ENCODE measurements around the gene OR51E2. TPM values are rescaled to one million over a fixed set of nuclear protein-coding genes. Genes with fewer than 3 reads are reported as not detected.
"Not testable (repeated sequence)": the region's sequence is repeated elsewhere in the genome, so short reads cannot be mapped to it uniquely, and the experiment has no call there.

Gene OR51E2, protein sequence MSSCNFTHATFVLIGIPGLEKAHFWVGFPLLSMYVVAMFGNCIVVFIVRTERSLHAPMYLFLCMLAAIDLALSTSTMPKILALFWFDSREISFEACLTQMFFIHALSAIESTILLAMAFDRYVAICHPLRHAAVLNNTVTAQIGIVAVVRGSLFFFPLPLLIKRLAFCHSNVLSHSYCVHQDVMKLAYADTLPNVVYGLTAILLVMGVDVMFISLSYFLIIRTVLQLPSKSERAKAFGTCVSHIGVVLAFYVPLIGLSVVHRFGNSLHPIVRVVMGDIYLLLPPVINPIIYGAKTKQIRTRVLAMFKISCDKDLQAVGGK
- total RNA-seq (2014; rRNA removed; shearing (Covaris generic)), result not detected in 2 replicates

DNA sequence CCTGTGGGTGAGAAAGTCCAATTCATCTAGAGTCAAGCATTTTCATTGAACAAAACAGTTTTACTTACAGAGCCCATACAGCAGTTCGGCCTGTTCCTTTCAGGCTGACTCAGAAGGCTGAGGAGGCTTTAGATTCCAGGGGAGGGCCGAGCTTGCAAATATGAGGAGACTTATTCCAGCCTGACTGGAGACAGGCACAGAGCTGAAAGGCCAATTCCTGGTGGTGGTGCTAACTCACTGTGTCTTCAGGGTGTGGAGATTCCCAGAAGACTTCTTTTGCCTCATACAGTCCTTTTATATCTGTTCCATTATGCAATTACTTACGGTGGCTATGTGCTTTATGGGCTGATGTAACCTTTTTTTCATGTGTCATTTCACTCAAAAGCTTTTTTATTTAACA is at the start of gene OR51E2:
Gene OR51E2 (minus strand): TSS at position 269 of the 400 bp plus-strand sequence. CDS start 15,142 bp downstream, outside the sequence.
- peak; percentile 5 for DNase-seq (ENCODE audit: low read depth)

DNA sequence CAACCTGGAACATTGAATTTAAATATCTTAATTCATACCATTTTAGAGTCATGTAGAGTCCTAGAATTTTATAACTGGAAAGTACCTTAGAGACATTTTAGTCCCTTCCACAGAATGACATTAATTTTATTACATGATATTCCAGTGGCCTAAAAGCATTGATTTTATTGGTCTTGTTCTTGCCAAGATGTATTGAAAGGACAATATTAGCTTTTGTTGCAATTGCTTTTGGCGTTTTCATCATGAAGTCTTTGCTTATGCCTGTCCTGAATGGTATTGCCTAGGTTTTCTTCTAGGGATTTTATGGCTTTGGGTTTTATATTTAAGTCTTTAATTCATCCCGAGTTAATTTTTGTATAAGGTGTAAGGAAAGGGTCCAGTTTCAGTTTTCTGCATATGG is 43.1 kb upstream of the OR51E2 start:
- DNase-seq (ENCODE audit: low read depth), result no peak

- no peak for DNase-seq (ENCODE audit: low read depth)
Observed at GRCh38 chr11:4727171-4727570, 29.5 kb upstream of the OR51E2 start.

DNA sequence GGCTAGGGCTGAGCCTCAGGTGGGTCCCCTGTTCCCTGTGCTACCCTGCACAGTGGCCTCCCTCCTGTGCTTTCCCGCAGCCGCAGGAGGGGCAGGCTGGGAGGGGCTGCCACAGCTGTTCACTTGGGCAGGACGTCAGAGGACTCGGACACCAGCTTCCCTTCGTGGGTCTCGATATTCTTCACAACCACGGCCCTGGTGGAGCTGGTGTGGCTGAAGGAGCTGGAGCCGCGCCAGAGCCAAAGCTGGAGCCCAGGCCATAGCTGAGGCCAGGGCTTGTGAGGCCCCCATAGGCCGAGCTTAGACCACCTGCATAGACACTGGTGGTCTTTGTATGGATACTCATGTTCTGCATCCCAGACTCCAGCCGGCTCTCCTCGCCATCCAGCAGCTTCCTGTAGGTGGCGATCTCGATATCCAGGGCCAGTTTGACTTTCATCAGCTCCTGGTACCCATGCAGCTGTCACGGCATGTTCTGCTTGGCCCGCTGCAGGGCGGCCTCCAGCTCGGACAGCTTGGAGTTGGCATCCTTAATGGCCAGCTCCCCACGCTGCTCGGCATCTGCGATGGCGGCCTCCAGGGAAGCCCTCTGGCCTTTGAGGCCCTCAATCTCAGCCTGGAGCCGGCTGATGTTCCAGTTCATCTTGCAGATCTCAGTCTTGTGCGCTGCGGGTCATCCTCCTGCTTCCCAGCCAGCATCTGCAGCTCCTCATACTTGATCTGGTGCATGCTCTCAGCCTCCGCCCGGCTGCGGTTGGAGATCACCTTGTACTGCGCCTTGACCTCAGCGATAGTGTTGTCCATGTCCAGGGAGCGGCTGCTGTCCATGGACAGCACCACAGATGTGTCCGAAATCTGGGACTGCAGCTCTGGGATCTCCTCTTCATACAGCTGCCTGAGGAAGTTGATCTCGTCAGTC is 25.2 kb upstream of the OR51E2 start:
- DNase-seq (ENCODE audit: low read depth), result not testable (repeated sequence)

DNA sequence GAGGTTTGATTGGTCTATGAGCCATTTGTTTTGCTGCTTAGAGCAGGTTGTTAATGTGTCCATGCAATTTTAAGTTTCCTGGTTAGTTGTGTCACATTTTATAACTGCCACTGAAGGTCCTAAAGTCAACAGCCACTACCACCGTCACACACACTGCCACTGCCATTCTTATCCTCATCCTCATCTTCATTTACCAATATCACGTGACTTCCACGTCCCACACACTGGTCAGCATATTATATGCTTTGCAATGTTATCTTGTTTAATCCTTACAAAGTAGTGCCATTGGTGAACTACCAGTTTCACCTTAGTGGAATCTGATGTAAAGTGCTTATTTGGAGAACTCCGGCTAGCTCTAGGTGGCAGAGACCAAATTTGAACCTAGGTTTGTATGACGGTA is 16.6 kb upstream of the OR51E2 start:
- DNase-seq (ENCODE audit: low read depth), result no peak

- DNase-seq (ENCODE audit: low read depth), result no peak
Observed at GRCh38 chr11:4713241-4713640, 15.6 kb upstream of the OR51E2 start.

- DNase-seq (ENCODE audit: low read depth), result no peak
Observed at GRCh38 chr11:4704790-4705334, 7.2 kb upstream of the OR51E2 start.

DNA sequence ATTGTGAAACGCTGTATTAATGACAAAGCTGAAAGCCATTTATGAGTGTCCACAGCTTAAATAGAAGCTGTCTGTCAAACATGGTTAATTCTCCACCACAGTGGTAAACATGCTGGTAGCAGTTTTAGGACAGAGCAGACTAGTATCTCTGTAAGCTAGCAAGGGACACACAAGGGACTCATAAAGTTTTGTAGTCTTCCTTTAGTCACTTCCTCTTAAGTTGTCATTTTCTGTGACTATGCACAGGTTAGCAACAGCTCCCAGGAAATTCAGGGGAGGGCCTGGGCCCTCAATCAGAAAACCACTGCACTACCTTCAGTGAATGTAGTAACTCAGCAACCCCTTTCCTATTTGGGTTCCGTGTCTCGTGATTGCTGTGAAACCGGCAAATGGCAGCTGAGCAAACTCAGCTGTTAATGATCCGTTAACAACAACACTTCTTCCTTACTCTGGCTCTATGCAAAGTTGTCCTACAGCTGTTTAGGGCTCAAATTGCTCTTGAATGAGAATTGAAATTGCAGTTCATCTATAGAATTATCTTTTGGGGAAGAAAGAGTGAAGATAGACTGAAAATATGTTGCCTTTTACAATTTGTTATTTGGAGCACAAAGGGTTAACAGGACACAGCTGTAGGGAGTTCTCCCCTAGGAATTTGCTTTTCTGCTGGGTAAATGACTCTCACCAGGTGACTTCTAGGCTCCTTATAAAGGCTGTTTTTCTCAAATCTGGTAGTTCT is 6.6 kb upstream of the OR51E2 start, which contains the start of gene MMP26:
Gene MMP26 (plus strand): TSS at position 731 of the 736 bp plus-strand sequence.
- no peak for DNase-seq (ENCODE audit: low read depth)

DNA sequence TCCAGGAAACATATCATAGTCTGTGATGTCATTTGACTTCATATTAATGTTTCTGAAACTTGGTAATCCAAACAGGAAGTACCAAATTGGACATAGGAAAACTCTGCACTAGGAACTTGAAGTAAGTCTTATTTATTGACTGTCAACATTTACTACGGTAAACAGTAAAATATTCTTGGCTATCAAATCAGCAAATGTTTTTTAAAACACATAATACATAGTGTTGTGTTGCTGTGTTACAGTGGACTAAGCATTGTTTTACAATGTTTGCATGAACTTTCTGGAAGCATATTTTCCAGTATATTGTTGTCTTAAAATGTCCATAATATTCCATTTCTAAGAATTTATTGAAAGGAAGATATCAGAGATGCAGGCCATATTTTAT is 2.8 kb upstream of the OR51E2 start:
- DNase-seq (ENCODE audit: low read depth), result no peak

DNA sequence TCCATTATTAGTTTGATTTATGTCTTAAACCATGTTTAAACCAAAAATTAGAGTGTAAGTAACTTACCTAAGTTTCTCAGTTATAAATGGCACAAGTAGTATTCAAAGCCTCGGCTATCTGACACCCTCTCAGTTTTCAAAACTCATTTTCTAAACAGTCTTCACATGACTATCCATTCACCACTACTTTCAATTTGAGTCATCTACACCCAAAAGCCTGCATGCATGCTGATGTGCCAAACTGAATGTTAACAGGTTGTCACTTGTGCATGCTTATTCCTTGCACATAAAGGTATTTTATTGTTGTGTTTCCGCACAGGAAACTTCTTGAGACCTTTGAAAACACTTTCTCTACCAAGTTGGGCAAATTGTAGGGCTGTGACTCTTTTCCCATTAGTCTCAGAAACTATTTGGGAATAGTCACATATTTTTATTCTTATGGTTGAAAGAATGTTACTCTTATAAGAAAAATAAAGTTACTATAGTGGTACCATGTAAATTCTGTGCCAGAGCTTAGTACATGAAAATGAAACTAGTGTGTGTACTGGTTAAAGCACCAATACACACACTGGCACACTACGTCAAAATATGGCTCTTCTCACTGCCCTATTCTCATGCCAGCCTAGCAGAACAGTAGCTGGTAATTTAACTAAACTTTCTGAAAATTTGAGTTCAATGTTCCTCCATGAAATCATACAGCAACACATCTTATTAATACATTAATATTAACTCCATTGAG is 2.2 kb upstream of the OR51E2 start:
- DNase-seq (ENCODE audit: low read depth), result no peak

DNA sequence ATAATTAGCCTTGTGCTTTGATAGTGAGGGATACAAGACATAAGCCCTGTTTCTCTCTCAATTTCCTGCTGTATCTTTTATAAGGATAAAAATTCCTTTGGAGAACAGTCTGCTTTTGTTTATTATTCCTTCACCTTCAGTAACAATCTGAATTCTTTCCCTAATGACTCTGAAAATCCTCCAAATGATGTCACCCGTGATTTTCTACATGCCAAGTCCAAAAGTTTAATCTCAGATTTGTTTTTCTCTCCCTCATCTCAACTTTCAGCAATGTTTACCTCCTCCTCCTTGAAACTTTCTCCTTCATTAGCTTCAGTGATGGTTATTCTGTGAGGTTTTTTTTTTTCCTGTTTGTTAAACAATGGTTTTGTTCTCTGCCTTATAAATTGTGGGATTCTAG is 2.2 kb downstream of the OR51E2 start:
- no peak for DNase-seq (ENCODE audit: low read depth)

- no peak for DNase-seq (ENCODE audit: low read depth)
Observed at GRCh38 chr11:4684631-4685285, 12.9 kb downstream of the OR51E2 start.

DNA sequence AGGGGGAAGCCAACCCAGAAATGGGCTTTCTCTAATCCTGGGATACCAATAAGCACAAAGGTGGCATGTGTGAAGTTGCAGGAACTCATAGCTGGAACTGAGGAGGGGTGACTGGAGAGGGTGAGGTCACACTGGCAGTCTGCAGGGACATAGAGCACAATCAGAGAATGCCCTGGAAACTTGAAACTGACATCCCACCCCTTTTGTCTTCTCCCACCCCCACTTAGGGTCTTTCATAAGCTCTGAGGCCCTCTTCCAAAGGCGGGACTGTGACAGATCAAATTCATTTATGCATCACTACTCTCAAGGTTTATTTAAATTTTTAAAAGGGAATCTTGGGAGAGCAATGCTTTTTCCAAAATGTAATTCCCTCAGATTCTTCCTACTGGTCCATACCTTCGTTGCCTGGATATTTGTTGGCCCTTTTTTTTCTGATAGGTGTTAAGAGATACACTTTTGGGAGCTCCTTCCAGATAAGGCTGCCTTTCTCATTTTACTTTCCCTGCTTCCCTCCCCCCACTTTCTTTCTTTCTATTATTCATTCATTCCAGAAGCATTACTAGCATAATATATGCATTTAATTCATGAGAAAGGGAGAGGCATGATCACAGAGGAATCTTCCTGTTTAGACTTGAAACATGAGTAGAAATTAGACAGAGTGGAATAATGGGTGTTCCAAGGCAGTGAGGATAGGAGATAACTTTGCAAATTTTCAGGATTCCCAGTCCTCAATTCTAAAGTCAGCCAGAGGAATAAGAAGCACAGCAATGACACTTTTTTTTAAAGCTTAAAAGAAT is 14.8 kb downstream of the OR51E2 start:
- no peak for DNase-seq (ENCODE audit: low read depth)

DNA sequence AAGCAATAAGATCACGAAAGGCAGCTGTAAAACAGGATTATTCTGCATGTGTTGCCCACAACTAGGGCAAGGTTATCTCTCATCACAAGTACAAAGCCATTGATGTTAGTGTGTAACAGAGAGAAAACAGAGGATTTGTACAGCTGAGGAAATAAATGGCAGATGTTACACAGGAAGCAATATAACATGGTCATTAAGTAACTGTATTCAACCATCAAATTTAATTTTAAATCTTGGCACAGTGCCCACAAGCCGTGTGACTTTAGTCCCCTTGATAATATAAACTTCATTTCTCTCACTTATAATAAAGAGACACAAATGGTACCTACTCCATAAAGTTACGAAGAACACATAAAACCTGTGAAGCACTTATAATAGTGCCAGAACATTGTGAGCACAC is 17.3 kb downstream of the OR51E2 start:
- DNase-seq (ENCODE audit: low read depth), result no peak

DNA sequence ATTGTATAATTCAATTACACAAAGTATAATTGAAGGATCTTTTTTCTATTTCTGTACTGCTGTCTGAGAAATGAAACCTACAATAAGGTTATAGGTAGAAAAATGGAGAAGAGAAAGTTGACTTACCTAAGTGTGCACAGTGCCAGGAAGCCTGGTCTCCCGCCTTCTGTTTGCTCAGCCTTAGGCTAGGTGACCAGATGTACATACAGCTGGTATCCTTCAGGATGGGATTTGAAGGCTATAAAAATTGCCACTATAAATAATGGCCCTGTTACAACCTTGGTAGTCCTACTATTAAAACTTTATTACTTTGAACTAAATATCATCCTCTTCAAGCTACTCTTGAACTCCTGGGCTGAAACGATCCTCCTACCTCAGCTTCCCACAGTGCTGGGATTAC is 19.7 kb downstream of the OR51E2 start:
- no peak for DNase-seq (ENCODE audit: low read depth)

GRCh38 chr11:4673781-4674180 is 23.9 kb downstream of the OR51E2 start:
- DNase-seq (ENCODE audit: low read depth), result no peak

DNA sequence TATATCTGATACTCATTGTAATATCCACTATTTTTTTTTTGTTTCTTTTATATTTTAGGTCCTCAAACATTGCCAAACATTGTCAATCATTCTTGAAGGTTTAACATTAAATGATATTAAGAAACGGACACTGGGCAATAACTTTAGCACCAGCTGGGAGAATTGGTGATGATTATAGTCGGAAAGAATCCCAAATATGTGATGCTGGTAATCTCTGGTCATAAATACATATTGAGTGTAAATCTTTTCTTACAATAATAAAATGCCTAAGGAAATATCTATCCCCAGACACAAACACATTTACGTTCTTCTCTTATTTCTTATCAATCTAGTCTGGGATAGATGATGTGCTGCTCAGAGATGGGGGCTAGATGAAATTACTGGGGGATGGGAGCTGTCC is 25.2 kb downstream of the OR51E2 start:
- no peak for DNase-seq (ENCODE audit: low read depth)

GRCh38 chr11:4671741-4672140 is 25.9 kb downstream of the OR51E2 start:
- no peak for DNase-seq (ENCODE audit: low read depth)

DNA sequence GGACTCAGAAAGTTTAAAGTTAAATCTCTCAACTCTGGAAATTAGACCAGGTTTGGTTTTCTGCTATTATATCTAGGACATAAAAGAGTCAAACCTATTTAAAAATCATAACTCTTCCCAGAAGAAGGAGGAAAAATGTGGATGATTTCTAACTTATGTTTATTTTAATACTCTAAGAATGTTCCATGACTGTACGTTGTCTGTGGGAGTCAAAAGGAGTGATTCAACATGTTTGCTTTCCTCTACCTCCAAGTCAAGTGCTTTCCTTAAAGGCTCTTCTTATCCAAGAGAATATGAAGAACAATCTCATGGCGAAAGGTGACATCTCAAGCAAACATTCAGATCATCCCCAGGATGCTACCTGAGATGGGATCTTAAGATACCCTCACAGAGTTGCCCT is 32.2 kb downstream of the OR51E2 start:
- DNase-seq (ENCODE audit: low read depth), result no peak

- DNase-seq (ENCODE audit: low read depth), result no peak
Observed at GRCh38 chr11:4664786-4665185, 32.9 kb downstream of the OR51E2 start.
